Measurements from ENCODE around the gene PIGQ. TPM values are rescaled to one million over a fixed set of nuclear protein-coding genes. Genes with fewer than 3 reads are reported as not detected.

Gene PIGQ
- polyA plus RNA-seq, 1 donor: 21.3 TPM

- DNase-seq: no peak
These were observed 14.0 kb upstream of the PIGQ start for GRCh38 chr16:555528-556473.

- no peak for DNase-seq
These were observed 13.1 kb upstream of the PIGQ start for GRCh38 chr16:556474-557173.

- DNase-seq: no peak
These were observed 12.1 kb upstream of the PIGQ start for GRCh38 chr16:557463-558297.

GRCh38 chr16:558298-559020, 11.3 kb upstream of the PIGQ start:
- DNase-seq: no peak

GRCh38 chr16:559021-559380, 10.8 kb upstream of the PIGQ start:
- no peak for DNase-seq

- DNase-seq: no peak
These were observed 10.2 kb upstream of the PIGQ start for GRCh38 chr16:559411-560203.

- DNase-seq: no peak
These were observed 9.5 kb upstream of the PIGQ start, which contains the start of gene PRR35 for GRCh38 chr16:560204-560700. Gene PRR35, plus strand, starts transcription at chr16:560394. Its CDS starts 2,901 bp downstream, at chr16:563295.

- DNase-seq: no peak
These were observed 8.9 kb upstream of the PIGQ start for GRCh38 chr16:560701-561412.

GRCh38 chr16:561413-561794, 8.4 kb upstream of the PIGQ start:
- DNase-seq: no peak

GRCh38 chr16:561957-562938, 7.5 kb upstream of the PIGQ start:
- no peak for DNase-seq

GRCh38 chr16:563072-563644, 6.6 kb upstream of the PIGQ start:
- no peak for DNase-seq

GRCh38 chr16:564690-565418, 4.9 kb upstream of the PIGQ start:
- DNase-seq: no peak

- no peak for DNase-seq
These were observed 4.1 kb upstream of the PIGQ start for GRCh38 chr16:565419-566330.

GRCh38 chr16:566475-567372, 3.0 kb upstream of the PIGQ start, which contains the start of gene NHLRC4:
Gene NHLRC4, plus strand, starts transcription at chr16:567005. Its CDS starts 1,043 bp downstream, at chr16:568048.
- peak; percentile 83 for DNase-seq

GRCh38 chr16:567373-568256, 2.2 kb upstream of the PIGQ start:
- no peak for DNase-seq
